K562 (cell line): ENCODE results near the gene PRSS21. TPM values are rescaled to one million over a fixed set of nuclear protein-coding genes. Genes with fewer than 3 reads are reported as not detected.

Source experiments
- BRD4 ChIP-seq: fragments of 200-600 bp; sonication (generic); IDR thresholded peaks from 2 replicates; pipeline ENCODE4 v1.6.1; 2017; ENCODE audit warnings: inconsistent platforms
- HCFC1 ChIP-seq: IDR thresholded peaks from 2 replicates; pipeline ENCODE4 v1.6.1; 2012; ENCODE audit warnings: low read depth, low read length, improper control_type of control experiment
- MEIS2 ChIP-seq: fragments of 450-650 bp; IDR thresholded peaks from 2 replicates; pipeline ENCODE4 v1.6.1; 2014; ENCODE audit warnings: mild to moderate bottlenecking; ENCODE audit not compliant: partially characterized antibody
- STAG1 ChIP-seq: sonication (generic); formaldehyde crosslinking; IDR thresholded peaks from 2 replicates; pipeline ENCODE4 v1.5.0; 2020; ENCODE audit warnings: missing genetic modification reagents, borderline replicate concordance
- ZNF695 ChIP-seq: fragments of 450-650 bp; formaldehyde crosslinking; IDR thresholded peaks from 2 replicates; pipeline ENCODE4 v1.4.0; 2020; ENCODE audit warnings: mild to moderate bottlenecking, moderate library complexity
- polyA plus RNA-seq, 8 experiments: library from polyadenylated mRNA; depleted of rRNA in 4 of 8; stranded (reverse) in 5 of 8; unstranded in 3 of 8; fragments of >200 nt; fragmentation: Nextera tagmentation in 2 of 8; fragmentation: Illumina TruSeq in 1 of 8; extraction: Ambion mirVana in 2 of 8; extraction: Trizol in 1 of 8; gene quantifications; 2 replicates each; pipeline versions ENCODE4 v1.2.1 to v1.2.3, GENCODE V29; 2011 to 2014; ENCODE audit warnings: inconsistent platforms in 1 of 8, missing spikeins in 1 of 8
- total RNA-seq, 7 experiments: library from RNA; depleted of rRNA in 6 of 7; stranded (reverse); fragments of >200 nt in 6 of 7; fragmentation: Illumina TruSeq in 2 of 7; extraction: Trizol in 2 of 7; gene quantifications; 2 replicates each; pipeline versions ENCODE4 v1.2.1 to v1.2.3, GENCODE V29; 2011 to 2021; ENCODE audit warnings: low replicate concordance in 1 of 7
- TF ChIP-seq, protein P1 (sequence below): IDR thresholded peaks from 3 replicates; pipeline ENCODE4 v1.6.1; 2011; ENCODE audit warnings: borderline replicate concordance, mild to moderate bottlenecking, moderate library complexity; ENCODE audit not compliant: insufficient read length; ENCODE audit errors: extremely low read depth
- TF ChIP-seq, protein P2 (sequence below): fragments of 450-650 bp; conservative IDR thresholded peaks from 2 replicates; pipeline ENCODE4 v1.6.1; 2016; ENCODE audit warnings: missing genetic modification characterization, low read depth, mild to moderate bottlenecking, missing compliant biosample characterization, moderate library complexity
- TF ChIP-seq, protein P3 (sequence below): sonication (generic); formaldehyde crosslinking; IDR thresholded peaks from 2 replicates; pipeline ENCODE4 v1.8.0; 2022; ENCODE audit warnings: missing genetic modification reagents, mild to moderate bottlenecking, borderline replicate concordance
- TF ChIP-seq, protein P4 (sequence below): sonication (generic); formaldehyde crosslinking; IDR thresholded peaks from 2 replicates; pipeline ENCODE4 v1.8.0; 2022; ENCODE audit warnings: mild to moderate bottlenecking, missing genetic modification reagents, borderline replicate concordance
- TF ChIP-seq, protein P5 (sequence below): fragments of 450-650 bp; IDR thresholded peaks from 2 replicates; pipeline ENCODE4 v1.6.1; 2016; ENCODE audit warnings: antibody characterized with exemption
- TF ChIP-seq, protein P6 (sequence below): fragments of 450-650 bp; IDR thresholded peaks from 2 replicates; pipeline ENCODE4 v1.7.0; 2016; ENCODE audit warnings: borderline replicate concordance
- TF ChIP-seq, protein P7 (sequence below): fragments of 150-350 bp; conservative IDR thresholded peaks from 2 replicates; pipeline ENCODE4 v1.6.1; 2014; ENCODE audit warnings: low read length

The PRSS21 gene
- total and polyA plus RNA-seq, 9 of the 15 experiments (the other 6 are each of a cell fraction or from before 2014, with no cell fraction given) = 12.1 to 121 (median 61.3) TPM

DNA sequence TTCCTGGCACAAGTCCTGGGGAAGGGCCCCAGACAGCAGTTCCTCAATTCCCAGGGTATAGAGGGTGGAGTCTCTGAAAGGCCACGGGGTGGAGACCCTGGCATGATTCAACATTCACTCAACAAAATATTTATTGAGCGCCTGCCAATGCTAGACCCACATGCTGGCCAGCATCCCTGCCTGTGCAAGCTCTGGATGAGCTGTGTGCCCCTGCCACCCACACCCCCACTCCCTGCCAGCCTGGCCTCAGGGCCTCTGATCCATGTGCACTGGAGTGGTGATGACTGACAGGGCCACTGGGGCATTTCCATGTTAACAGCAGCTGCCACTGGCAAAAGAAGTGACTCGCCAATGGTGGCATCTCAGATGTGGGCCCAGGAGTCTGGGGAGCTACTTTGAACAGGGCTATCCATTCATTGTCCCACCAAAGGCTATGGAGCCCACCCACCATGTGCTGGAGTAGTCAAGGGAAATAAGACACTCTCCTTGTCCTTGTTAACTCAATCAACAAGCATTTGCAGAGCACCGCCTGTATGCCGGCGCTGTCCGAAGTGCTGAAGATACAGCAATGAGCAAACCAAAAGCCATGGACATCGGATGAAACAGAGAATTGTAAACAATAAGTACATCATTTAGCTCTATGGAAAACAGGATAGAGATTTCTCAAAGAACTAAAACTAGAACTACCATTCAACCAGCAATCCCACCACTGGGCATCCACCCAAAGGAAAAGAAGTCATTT lies 44.0 kb downstream of the PRSS21 start (continued):
- TF ChIP-seq, protein P1, sequence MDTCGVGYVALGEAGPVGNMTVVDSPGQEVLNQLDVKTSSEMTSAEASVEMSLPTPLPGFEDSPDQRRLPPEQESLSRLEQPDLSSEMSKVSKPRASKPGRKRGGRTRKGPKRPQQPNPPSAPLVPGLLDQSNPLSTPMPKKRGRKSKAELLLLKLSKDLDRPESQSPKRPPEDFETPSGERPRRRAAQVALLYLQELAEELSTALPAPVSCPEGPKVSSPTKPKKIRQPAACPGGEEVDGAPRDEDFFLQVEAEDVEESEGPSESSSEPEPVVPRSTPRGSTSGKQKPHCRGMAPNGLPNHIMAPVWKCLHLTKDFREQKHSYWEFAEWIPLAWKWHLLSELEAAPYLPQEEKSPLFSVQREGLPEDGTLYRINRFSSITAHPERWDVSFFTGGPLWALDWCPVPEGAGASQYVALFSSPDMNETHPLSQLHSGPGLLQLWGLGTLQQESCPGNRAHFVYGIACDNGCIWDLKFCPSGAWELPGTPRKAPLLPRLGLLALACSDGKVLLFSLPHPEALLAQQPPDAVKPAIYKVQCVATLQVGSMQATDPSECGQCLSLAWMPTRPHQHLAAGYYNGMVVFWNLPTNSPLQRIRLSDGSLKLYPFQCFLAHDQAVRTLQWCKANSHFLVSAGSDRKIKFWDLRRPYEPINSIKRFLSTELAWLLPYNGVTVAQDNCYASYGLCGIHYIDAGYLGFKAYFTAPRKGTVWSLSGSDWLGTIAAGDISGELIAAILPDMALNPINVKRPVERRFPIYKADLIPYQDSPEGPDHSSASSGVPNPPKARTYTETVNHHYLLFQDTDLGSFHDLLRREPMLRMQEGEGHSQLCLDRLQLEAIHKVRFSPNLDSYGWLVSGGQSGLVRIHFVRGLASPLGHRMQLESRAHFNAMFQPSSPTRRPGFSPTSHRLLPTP = no peak
- TF ChIP-seq ZNF695 (CRISPR knock-in tag) (no peak), MEIS2 (peak; percentile 57), BRD4 (no peak), HCFC1 (0 out of 2 replicates have a peak, but pooled peaks have one; percentile 36), STAG1 (0 out of 2 replicates have a peak, but pooled peaks have one; percentile 27)
- TF ChIP-seq, protein P2, sequence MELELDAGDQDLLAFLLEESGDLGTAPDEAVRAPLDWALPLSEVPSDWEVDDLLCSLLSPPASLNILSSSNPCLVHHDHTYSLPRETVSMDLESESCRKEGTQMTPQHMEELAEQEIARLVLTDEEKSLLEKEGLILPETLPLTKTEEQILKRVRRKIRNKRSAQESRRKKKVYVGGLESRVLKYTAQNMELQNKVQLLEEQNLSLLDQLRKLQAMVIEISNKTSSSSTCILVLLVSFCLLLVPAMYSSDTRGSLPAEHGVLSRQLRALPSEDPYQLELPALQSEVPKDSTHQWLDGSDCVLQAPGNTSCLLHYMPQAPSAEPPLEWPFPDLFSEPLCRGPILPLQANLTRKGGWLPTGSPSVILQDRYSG (tag) = peak; percentile 70; the same call in 1 of the 2 replicates
- TF ChIP-seq, protein P3, sequence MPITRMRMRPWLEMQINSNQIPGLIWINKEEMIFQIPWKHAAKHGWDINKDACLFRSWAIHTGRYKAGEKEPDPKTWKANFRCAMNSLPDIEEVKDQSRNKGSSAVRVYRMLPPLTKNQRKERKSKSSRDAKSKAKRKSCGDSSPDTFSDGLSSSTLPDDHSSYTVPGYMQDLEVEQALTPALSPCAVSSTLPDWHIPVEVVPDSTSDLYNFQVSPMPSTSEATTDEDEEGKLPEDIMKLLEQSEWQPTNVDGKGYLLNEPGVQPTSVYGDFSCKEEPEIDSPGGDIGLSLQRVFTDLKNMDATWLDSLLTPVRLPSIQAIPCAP = peak; percentile 63; the same call in 1 of the 2 replicates
- TF ChIP-seq, protein P4, sequence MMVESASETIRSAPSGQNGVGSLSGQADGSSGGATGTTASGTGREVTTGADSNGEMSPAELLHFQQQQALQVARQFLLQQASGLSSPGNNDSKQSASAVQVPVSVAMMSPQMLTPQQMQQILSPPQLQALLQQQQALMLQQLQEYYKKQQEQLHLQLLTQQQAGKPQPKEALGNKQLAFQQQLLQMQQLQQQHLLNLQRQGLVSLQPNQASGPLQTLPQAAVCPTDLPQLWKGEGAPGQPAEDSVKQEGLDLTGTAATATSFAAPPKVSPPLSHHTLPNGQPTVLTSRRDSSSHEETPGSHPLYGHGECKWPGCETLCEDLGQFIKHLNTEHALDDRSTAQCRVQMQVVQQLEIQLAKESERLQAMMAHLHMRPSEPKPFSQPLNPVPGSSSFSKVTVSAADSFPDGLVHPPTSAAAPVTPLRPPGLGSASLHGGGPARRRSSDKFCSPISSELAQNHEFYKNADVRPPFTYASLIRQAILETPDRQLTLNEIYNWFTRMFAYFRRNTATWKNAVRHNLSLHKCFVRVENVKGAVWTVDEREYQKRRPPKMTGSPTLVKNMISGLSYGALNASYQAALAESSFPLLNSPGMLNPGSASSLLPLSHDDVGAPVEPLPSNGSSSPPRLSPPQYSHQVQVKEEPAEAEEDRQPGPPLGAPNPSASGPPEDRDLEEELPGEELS (CRISPR knock-in tag) = 0 out of 2 replicates have a peak, but pooled peaks have one; percentile 49
- TF ChIP-seq, protein P5, sequence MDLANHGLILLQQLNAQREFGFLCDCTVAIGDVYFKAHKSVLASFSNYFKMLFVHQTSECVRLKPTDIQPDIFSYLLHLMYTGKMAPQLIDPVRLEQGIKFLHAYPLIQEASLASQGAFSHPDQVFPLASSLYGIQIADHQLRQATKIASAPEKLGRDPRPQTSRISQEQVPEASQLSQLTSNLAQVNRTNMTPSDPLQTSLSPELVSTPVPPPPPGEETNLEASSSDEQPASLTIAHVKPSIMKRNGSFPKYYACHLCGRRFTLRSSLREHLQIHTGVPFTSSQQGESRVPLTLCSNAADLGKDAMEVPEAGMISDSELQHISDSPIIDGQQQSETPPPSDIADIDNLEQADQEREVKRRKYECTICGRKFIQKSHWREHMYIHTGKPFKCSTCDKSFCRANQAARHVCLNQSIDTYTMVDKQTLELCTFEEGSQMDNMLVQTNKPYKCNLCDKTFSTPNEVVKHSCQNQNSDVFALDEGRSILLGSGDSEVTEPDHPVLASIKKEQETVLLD = no peak
- TF ChIP-seq, protein P6, sequence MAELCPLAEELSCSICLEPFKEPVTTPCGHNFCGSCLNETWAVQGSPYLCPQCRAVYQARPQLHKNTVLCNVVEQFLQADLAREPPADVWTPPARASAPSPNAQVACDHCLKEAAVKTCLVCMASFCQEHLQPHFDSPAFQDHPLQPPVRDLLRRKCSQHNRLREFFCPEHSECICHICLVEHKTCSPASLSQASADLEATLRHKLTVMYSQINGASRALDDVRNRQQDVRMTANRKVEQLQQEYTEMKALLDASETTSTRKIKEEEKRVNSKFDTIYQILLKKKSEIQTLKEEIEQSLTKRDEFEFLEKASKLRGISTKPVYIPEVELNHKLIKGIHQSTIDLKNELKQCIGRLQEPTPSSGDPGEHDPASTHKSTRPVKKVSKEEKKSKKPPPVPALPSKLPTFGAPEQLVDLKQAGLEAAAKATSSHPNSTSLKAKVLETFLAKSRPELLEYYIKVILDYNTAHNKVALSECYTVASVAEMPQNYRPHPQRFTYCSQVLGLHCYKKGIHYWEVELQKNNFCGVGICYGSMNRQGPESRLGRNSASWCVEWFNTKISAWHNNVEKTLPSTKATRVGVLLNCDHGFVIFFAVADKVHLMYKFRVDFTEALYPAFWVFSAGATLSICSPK = no peak
- TF ChIP-seq, protein P7, sequence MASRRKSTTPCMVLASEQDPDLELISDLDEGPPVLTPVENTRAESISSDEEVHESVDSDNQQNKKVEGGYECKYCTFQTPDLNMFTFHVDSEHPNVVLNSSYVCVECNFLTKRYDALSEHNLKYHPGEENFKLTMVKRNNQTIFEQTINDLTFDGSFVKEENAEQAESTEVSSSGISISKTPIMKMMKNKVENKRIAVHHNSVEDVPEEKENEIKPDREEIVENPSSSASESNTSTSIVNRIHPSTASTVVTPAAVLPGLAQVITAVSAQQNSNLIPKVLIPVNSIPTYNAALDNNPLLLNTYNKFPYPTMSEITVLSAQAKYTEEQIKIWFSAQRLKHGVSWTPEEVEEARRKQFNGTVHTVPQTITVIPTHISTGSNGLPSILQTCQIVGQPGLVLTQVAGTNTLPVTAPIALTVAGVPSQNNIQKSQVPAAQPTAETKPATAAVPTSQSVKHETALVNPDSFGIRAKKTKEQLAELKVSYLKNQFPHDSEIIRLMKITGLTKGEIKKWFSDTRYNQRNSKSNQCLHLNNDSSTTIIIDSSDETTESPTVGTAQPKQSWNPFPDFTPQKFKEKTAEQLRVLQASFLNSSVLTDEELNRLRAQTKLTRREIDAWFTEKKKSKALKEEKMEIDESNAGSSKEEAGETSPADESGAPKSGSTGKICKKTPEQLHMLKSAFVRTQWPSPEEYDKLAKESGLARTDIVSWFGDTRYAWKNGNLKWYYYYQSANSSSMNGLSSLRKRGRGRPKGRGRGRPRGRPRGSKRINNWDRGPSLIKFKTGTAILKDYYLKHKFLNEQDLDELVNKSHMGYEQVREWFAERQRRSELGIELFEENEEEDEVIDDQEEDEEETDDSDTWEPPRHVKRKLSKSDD = no peak
